ENCODE measurements around the gene AP1AR. TPM values are rescaled to one million over a fixed set of nuclear protein-coding genes. Genes with fewer than 3 reads are reported as not detected.
A peak's percentile ranks its signal among the peaks of the same experiment; 100 is the strongest.

Gene AP1AR
- total and polyA plus RNA-seq, 8 donors = 9.5 to 35.6 (median 13.3) TPM

DNA sequence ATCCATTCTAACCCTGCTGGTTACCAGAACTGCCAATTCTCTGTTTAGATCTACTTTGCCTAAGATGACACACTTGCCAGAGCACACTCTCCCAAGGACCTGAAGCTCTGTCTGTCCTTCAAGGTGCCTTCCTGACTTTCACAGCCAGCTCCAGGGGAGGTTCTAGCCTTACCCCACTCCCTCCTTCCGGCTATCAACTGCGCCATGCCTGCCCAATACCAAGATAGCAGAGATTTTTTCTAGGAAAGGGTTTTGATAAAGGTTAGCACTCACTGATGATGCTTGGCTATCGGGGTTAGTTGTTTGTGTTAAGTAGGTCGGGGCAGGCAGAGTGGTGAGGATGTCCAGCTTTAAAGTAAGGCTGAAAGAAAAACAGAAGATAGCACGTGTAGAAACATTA lies 79.9 kb downstream of the AP1AR start:
- intact Hi-C loops (cut with DNase I; ENCODE audit: low total_unique reads) = no loop called here
- peaks cover 0 to 7% (median 3%) of the 10 kb centered on the region in 4 donors for H3K36me3 ChIP-seq

DNA sequence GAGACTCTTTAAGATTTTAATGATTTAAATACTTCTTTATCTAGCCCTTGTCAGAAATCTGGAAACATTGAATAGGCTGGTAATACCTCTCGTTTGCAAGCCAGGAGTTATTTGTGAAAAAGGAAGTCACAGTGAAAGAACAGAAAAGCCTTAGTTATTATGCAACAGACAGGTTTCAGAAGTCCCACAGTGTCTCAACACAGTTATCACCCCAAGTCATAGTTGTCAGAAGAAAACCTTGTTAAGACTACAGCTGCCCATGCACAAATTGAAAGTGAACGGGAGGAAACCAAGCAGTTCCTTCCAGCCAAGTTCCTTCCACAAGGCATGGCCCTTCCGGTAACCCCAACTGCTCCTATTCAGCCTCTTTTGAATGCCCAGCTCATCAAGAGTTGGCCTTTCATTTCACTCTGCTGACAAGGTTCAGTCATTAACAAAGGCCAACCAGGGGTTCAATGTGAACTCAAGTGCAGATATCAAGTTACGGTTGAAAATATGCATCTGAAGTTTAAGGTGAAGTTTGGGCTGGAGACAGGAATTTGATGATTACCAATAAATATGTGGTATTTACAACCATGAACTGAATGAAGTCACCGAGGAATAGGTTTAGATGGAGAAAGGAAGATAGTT lies 81.1 kb downstream of the AP1AR start:
- TF ChIP-seq POLR2A (IDR thresholded peaks at IDR 0.05) (no peak), CTCF (IDR thresholded peaks at IDR 0.05) (no peak), POLR2AphosphoS5 (IDR thresholded peaks at IDR 0.05) (no peak), EP300 (IDR thresholded peaks at IDR 0.05) (no peak)
- 79 to 88% (median 86%) methylated on average over 5 of the region's 5 CpGs for WGBS, 5 donors
- no peaks in the 10 kb centered on the region for H3K27me3 ChIP-seq
- intact Hi-C loops (cut with DNase I; ENCODE audit: low total_unique reads) = no loop called here
- no peaks in the 10 kb centered on the region for H3K9me3 ChIP-seq
- H3K4me3 ChIP-seq = no peak overlapping the region
- H3K27ac ChIP-seq = peak overlapping the region in 1 of 5 donors; percentile 63
- H3K36me3 ChIP-seq = peaks cover 0 to 11% (median 3%) of the 10 kb centered on the region in 4 donors
- H3K4me1 ChIP-seq = peaks cover 0 to 9% (median 7%) of the 10 kb centered on the region in 4 donors
- peak in 1 of 2 donors; percentile 13 for DNase-seq

More for the DNA sequence above, 79.9 kb downstream of the AP1AR start:
- DNase-seq = no peak
- WGBS, 5 donors = 60 to 74% (median 71%) methylated on average over 5 of the region's 5 CpGs
- TF ChIP-seq CTCF (IDR thresholded peaks at IDR 0.05) = no peak
- TF ChIP-seq POLR2A (IDR thresholded peaks at IDR 0.05) = no peak
- no peak for TF ChIP-seq EP300 (IDR thresholded peaks at IDR 0.05)
- TF ChIP-seq POLR2AphosphoS5 (IDR thresholded peaks at IDR 0.05) = no peak
- H3K9me3 ChIP-seq = no peaks in the 10 kb centered on the region
- H3K27ac ChIP-seq = no peak overlapping the region
- no peak overlapping the region for H3K4me3 ChIP-seq
- H3K27me3 ChIP-seq = no peaks in the 10 kb centered on the region
- H3K4me1 ChIP-seq = peaks cover 0 to 9% (median 7%) of the 10 kb centered on the region in 4 donors

GRCh38 chr4:112315446-112315845 lies 83.9 kb downstream of the AP1AR start:
- H3K4me3 ChIP-seq = no peak overlapping the region
- peak overlapping the region in 1 of 5 donors; percentile 28 for H3K27ac ChIP-seq
- TF ChIP-seq POLR2AphosphoS5 (IDR thresholded peaks at IDR 0.05) (no peak), POLR2A (IDR thresholded peaks at IDR 0.05) (no peak), EP300 (IDR thresholded peaks at IDR 0.05) (no peak), CTCF (IDR thresholded peaks at IDR 0.05) (no peak)
- DNase-seq = no peak
- H3K4me1 ChIP-seq = no peaks in the 10 kb centered on the region
- intact Hi-C loops (cut with DNase I; ENCODE audit: low total_unique reads) = no loop called here
- peaks cover 0 to 16% (median 6%) of the 10 kb centered on the region in 4 donors for H3K36me3 ChIP-seq
- H3K27me3 ChIP-seq = no peaks in the 10 kb centered on the region
- WGBS, 5 donors = 80 to 95% (median 84%) methylated on average over 3 of the region's 3 CpGs
- H3K9me3 ChIP-seq = no peaks in the 10 kb centered on the region

- intact Hi-C loops (cut with DNase I; ENCODE audit: low total_unique reads) = no loop called here
- TF ChIP-seq POLR2A (IDR thresholded peaks at IDR 0.05) (no peak), POLR2AphosphoS5 (IDR thresholded peaks at IDR 0.05) (no peak), CTCF (IDR thresholded peaks at IDR 0.05) (no peak), EP300 (IDR thresholded peaks at IDR 0.05) (no peak)
- Histone ChIP-seq H3K9me3 (no peaks in the 10 kb centered on the region), H3K27me3 (no peaks in the 10 kb centered on the region), H3K36me3 (peaks cover 0 to 16% (median 6%) of the 10 kb centered on the region in 4 donors), H3K4me3 (no peak overlapping the region), H3K27ac (peak overlapping the region in 2 of 5 donors; percentile 10 to 28), H3K4me1 (peaks cover 0 to under 1% (median 0%) of the 10 kb centered on the region in 4 donors)
- WGBS, 5 donors = 83 to 93% (median 89%) methylated on average over 2 of the region's 2 CpGs
- DNase-seq = no peak
These were observed 84.8 kb downstream of the AP1AR start for GRCh38 chr4:112316360-112316759.

All from stomach (tissue), 9 donors.